GM12878 (cell line): Measurements from ENCODE around the gene FBXW7. TPM values are rescaled to one million over a fixed set of nuclear protein-coding genes. Genes with fewer than 3 reads are reported as not detected.

Experiments used
- ATAC-seq: fragments of 200-7000 bp; cut with Tn5 transposase; 3 replicates; pipeline ENCODE4 v1.9.1; 2020; ENCODE audit warnings: mild to moderate bottlenecking, moderate library complexity
- BruUV-seq: library from RNA; stranded (reverse); fragments of 400-500 nt; replicated peaks from 2 replicates; lab custom pipeline; 2021; lab: Mats Ljungman, UMichigan
- CTCF ChIA-PET: fragments of 300-600 bp; sonication (Branson Sonifier 250); formaldehyde crosslinking; extraction: SDS; loops from one replicate; lab custom pipeline; 2021; ENCODE audit warnings: inconsistent platforms; lab: Yijun Ruan, JAX
- POLR2A ChIA-PET: fragments of 350-600 bp; formaldehyde crosslinking; extraction: SDS; loops from one replicate; lab custom pipeline; 2021; ENCODE audit warnings: inconsistent platforms; lab: Charles Lee
- RAD21 ChIA-PET: fragments of 300-600 bp; sonication (Branson Sonifier 250); formaldehyde crosslinking; loops from one replicate; lab custom pipeline; 2023; ENCODE audit warnings: antibody characterized with exemption; ENCODE audit not compliant: unreplicated experiment; lab: Charles Lee
- SMC1A ChIA-PET: fragments of 300-600 bp; sonication (Branson Sonifier 250); formaldehyde crosslinking; loops from one replicate; lab custom pipeline; 2023; ENCODE audit not compliant: unreplicated experiment, uncharacterized antibody; lab: Charles Lee
- DNase-seq: peaks from one replicate; pipeline ENCODE4 v3.0.0-alpha.2; 2011; ENCODE audit warnings: low read depth, low spot score
- FAIRE-seq: peaks from 3 replicates; lab custom pipeline; 2011; peaks lifted over from hg19 to GRCh38; lab: Jason Lieb, UNC
- H2AFZ ChIP-seq: 2 replicates; pipeline ENCODE4 v1.6.0; 2011; ENCODE audit warnings: low read depth, low read length, control low read depth; ENCODE audit not compliant: control insufficient read depth
- H3K27ac ChIP-seq: 2 replicates; pipeline ENCODE4 v1.5.1; 2011; ENCODE audit warnings: control low read depth; ENCODE audit not compliant: control insufficient read depth, insufficient read depth
- H3K27me3 ChIP-seq, 2 experiments: replicated peaks in 1 of 2; 2 replicates each; pipeline versions ENCODE4 v1.6.0 to v1.6.1; 2011; ENCODE audit warnings: low read length in 1 of 2; ENCODE audit not compliant: control insufficient read depth in 2 of 2, insufficient read depth in 2 of 2
- H3K36me3 ChIP-seq, 2 experiments: 2 replicates each; pipeline ENCODE4 v1.5.1; 2011; ENCODE audit warnings: low read length in 1 of 2; ENCODE audit not compliant: control insufficient read depth in 2 of 2, insufficient read depth in 2 of 2
- H3K4me1 ChIP-seq: 2 replicates; pipeline ENCODE4 v1.6.1; 2011; ENCODE audit warnings: mild to moderate bottlenecking, low read length, moderate library complexity, mixed read lengths; ENCODE audit not compliant: control insufficient read depth, insufficient read depth
- H3K4me2 ChIP-seq: 2 replicates; pipeline ENCODE4 v1.6.0; 2011; ENCODE audit warnings: control low read depth; ENCODE audit not compliant: control insufficient read depth, insufficient read depth
- H3K4me3 ChIP-seq: fragments of 200-600 bp; sonication (generic); 2 replicates; pipeline ENCODE4 v1.5.1; 2016
- H3K79me2 ChIP-seq: 2 replicates; pipeline ENCODE4 v1.6.0; 2011; ENCODE audit warnings: low read length; ENCODE audit not compliant: control insufficient read depth, insufficient read depth
- H3K9ac ChIP-seq: 2 replicates; pipeline ENCODE4 v1.8.0; 2011; ENCODE audit warnings: low read length, control low read depth, mixed read lengths; ENCODE audit not compliant: control insufficient read depth, insufficient read depth
- H3K9me3 ChIP-seq: replicated peaks from 3 replicates; pipeline ENCODE4 v1.5.1; 2011; ENCODE audit warnings: mild to moderate bottlenecking, low read length; ENCODE audit not compliant: control insufficient read depth, insufficient read depth
- H4K20me1 ChIP-seq: 2 replicates; pipeline ENCODE4 v1.6.0; 2011; ENCODE audit not compliant: control insufficient read depth, insufficient read depth
- ATF2 ChIP-seq: IDR thresholded peaks from 2 replicates; pipeline ENCODE4 v1.6.1; 2012; ENCODE audit warnings: low read length, inconsistent platforms
- BMI1 ChIP-seq: fragments of 450-650 bp; IDR thresholded peaks from 2 replicates; pipeline ENCODE4 v1.6.1; 2016; ENCODE audit warnings: mild to moderate bottlenecking, moderate library complexity, borderline replicate concordance
- CREB1 ChIP-seq: IDR thresholded peaks from 2 replicates; pipeline ENCODE4 v1.6.1; 2012; ENCODE audit warnings: low read depth, mild to moderate bottlenecking, inconsistent platforms
- EGR1 ChIP-seq, 2 experiments: IDR thresholded peaks; 1 replicate in 1 of 2; 2 replicates in 1 of 2; pipeline ENCODE4 v1.6.1; 2011 to 2012; ENCODE audit warnings: low read depth in 2 of 2, low read length in 2 of 2, borderline replicate concordance in 1 of 2, mild to moderate bottlenecking in 1 of 2, moderate library complexity in 1 of 2
- HSF1 ChIP-seq: fragments of 150-350 bp; IDR thresholded peaks from 2 replicates; pipeline ENCODE4 v1.6.1; 2014; ENCODE audit warnings: mild to moderate bottlenecking, low read depth, low read length
- IKZF2 ChIP-seq, 2 experiments: fragments of 450-650 bp; IDR thresholded peaks; 2 replicates each; pipeline ENCODE4 v1.6.1; 2017; ENCODE audit warnings: mild to moderate bottlenecking in 2 of 2, moderate library complexity in 2 of 2
- POLR2A ChIP-seq: IDR thresholded peaks from 2 replicates; pipeline ENCODE4 v1.6.1; 2011; ENCODE audit warnings: low read depth, mild to moderate bottlenecking, low read length
- USF2 ChIP-seq: IDR thresholded peaks from 2 replicates; pipeline ENCODE4 v1.6.1; 2011; ENCODE audit warnings: low read depth, low read length, improper control_type of control experiment, borderline replicate concordance
- ZNF207 ChIP-seq: fragments of 450-650 bp; IDR thresholded peaks from 2 replicates; pipeline ENCODE4 v1.6.1; 2014; ENCODE audit warnings: antibody characterized with exemption, mild to moderate bottlenecking, borderline replicate concordance
- ZNF384 ChIP-seq: IDR thresholded peaks from 2 replicates; pipeline ENCODE4 v1.6.1; 2012; ENCODE audit warnings: low read depth, mild to moderate bottlenecking, low read length, improper control_type of control experiment, borderline replicate concordance
- in situ Hi-C: fragments of 300-500 bp; cut with MboI; formaldehyde crosslinking; loops from 9 replicates; pipeline ENCODE4 v1.14.3; 2018; ENCODE audit warnings: mixed read lengths
- intact Hi-C: fragments of 100-400 bp; cut with micrococcal nuclease; formaldehyde crosslinking; loops from one replicate; pipeline ENCODE4 v1.14.2; 2022; ENCODE audit not compliant: unreplicated experiment
- polyA plus RNA-seq, 11 experiments: library from polyadenylated mRNA; depleted of rRNA in 4 of 11; unstranded in 6 of 11; stranded (reverse) in 5 of 11; fragments of >200 nt; fragmentation: Nextera tagmentation in 4 of 11; fragmentation: Illumina TruSeq in 1 of 11; extraction: Ambion mirVana in 4 of 11; extraction: Trizol in 1 of 11; gene quantifications; 1 replicate in 1 of 11; 2 replicates in 10 of 11; pipeline versions ENCODE4 v1.2.1 to v1.2.3, GENCODE V29; 2011 to 2016; ENCODE audit warnings: inconsistent platforms in 2 of 11, missing spikeins in 2 of 11, low read depth in 1 of 11
- total RNA-seq, 4 experiments: library from RNA; depleted of rRNA in 3 of 4; stranded (reverse); fragments of >200 nt in 3 of 4; fragmentation: Illumina TruSeq in 1 of 4; extraction: Trizol in 1 of 4; gene quantifications; 2 replicates each; pipeline versions ENCODE4 v1.2.1 to v1.2.3, GENCODE V29; 2013 to 2021

FBXW7 gene
- total and polyA plus RNA-seq, 10 of the 15 experiments (the other 5 are each of a cell fraction or from before 2014, with no cell fraction given), result 35.8 to 118 (median 47.2) TPM

GRCh38 chr4:152480326-152480725 is 55.6 kb downstream of the FBXW7 start:
- ChIA-PET POLR2A (interaction anchor here (0.9 to 1.1 kb wide), 2 partner anchors 22 to 25 kb away, joined by 3 read pairs; no protein-coding TSS in a partner anchor), SMC1A (interaction anchor here (0.9 to 1.8 kb wide), 11 partner anchors 7 to 256 kb away, joined by 3 to 8 read pairs (median 4); no protein-coding TSS in a partner anchor), CTCF (interaction anchor here (0.9 to 2.0 kb wide), 5 partner anchors 10 to 159 kb away, joined by 4 to 7 read pairs (median 5); no protein-coding TSS in a partner anchor)
- Histone ChIP-seq H2AFZ (no peak overlapping the region), H3K4me3 (no peak overlapping the region), H3K9me3 (peaks cover 10% of the 10 kb centered on the region), H3K27me3 (no peaks in the 10 kb centered on the region), H3K4me1 (peaks cover 1% of the 10 kb centered on the region), H3K9ac (no peak overlapping the region), H3K36me3 (peaks cover 0 to 5% of the 10 kb centered on the region in 2 experiments; a peak in 2 of 4 replicates), H3K27ac (no peak overlapping the region), H4K20me1 (no peaks in the 10 kb centered on the region; the same call in 1 of the 2 replicates), H3K79me2 (peaks cover 43% of the 10 kb centered on the region)
- no peak for ATAC-seq
- in situ Hi-C loops, result no loop called here
- DNase-seq, result no peak
- intact Hi-C loops, result no loop called here
- TF ChIP-seq ATF2 (no peak), POLR2A (no peak), EGR1 (IDR thresholded peaks at IDR 0.05; ENCODE audit: borderline replicate concordance in 1 of 2, low read depth in 2 of 2, low read length in 2 of 2) (no peak), BMI1 (no peak), ZNF384 (no peak), USF2 (no peak), CREB1 (no peak), IKZF2 (IDR thresholded peaks at IDR 0.05) (no peak), ZNF207 (no peak), HSF1 (no peak)
- TF ChIP-seq, all 136 proteins: peak for 0
- BruUV-seq, result no TSS peak
- H3K4me2 ChIP-seq, result no peak overlapping the region
- no peak for FAIRE-seq
- RAD21 ChIA-PET, result interaction anchor here (0.6 to 1.3 kb wide), 2 partner anchors 161 to 164 kb away, joined by 3 to 4 read pairs; no protein-coding TSS in a partner anchor
